Activated CD8-positive, alpha-beta T cell treated with anti-CD3 and anti-CD28 coated beads, Interleukin-2, amount 10 ng/mL, durations not matched to agents 7 days and 5 days (primary cell): ENCODE measurements around the gene SKAP2. TPM values are rescaled to one million over a fixed set of nuclear protein-coding genes. Genes with fewer than 3 reads are reported as not detected.

Experiments
- ATAC-seq: fragments of 150-1000 bp; cut with Tn5 transposase; one replicate; pipeline ENCODE4 v1.10.0; 2021; ENCODE audit warnings: moderate library complexity
- CTCF ChIA-PET: fragments of 350-600 bp; sonication (Branson Sonifier 250); formaldehyde crosslinking; loops from one replicate; lab custom pipeline; 2021; ENCODE audit warnings: antibody characterized with exemption; lab: Charles Lee
- POLR2A ChIA-PET: fragments of 350-600 bp; sonication (Branson Sonifier 250); formaldehyde crosslinking; loops from one replicate; lab custom pipeline; 2021; ENCODE audit warnings: antibody characterized with exemption; lab: Charles Lee
- DNase-seq: peaks from one replicate; pipeline ENCODE4 v3.0.0-alpha.2; 2020
- H3K27ac Mint-ChIP-seq: one replicate; pipeline ENCODE4 v1.8.0; 2021; ENCODE audit warnings: mild to moderate bottlenecking, mixed read lengths
- H3K27me3 Mint-ChIP-seq: one replicate; pipeline ENCODE4 v1.8.0; 2021; ENCODE audit warnings: low read depth, mixed read lengths
- H3K36me3 Mint-ChIP-seq: one replicate; pipeline ENCODE4 v1.8.0; 2021; ENCODE audit warnings: low read depth, mixed read lengths
- H3K4me1 Mint-ChIP-seq: one replicate; pipeline ENCODE4 v1.8.0; 2021; ENCODE audit warnings: low read depth, mixed read lengths
- H3K4me3 Mint-ChIP-seq: one replicate; pipeline ENCODE4 v1.8.0; 2021; ENCODE audit warnings: mild to moderate bottlenecking, mixed read lengths
- H3K9me3 Mint-ChIP-seq: one replicate; pipeline ENCODE4 v1.8.0; 2022; ENCODE audit warnings: mixed read lengths; ENCODE audit not compliant: insufficient read depth
- total RNA-seq, 2 experiments: library from RNA; stranded (reverse); gene quantifications; one replicate each; pipeline ENCODE4 v1.2.3, GENCODE V29; 2021

SKAP2 gene, protein sequence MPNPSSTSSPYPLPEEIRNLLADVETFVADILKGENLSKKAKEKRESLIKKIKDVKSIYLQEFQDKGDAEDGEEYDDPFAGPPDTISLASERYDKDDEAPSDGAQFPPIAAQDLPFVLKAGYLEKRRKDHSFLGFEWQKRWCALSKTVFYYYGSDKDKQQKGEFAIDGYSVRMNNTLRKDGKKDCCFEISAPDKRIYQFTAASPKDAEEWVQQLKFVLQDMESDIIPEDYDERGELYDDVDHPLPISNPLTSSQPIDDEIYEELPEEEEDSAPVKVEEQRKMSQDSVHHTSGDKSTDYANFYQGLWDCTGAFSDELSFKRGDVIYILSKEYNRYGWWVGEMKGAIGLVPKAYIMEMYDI
- 10 to 100 TPM in 1 of 2 experiments, 1 to 10 TPM in 1; 9.7 to 12.5 TPM for total RNA-seq

DNA sequence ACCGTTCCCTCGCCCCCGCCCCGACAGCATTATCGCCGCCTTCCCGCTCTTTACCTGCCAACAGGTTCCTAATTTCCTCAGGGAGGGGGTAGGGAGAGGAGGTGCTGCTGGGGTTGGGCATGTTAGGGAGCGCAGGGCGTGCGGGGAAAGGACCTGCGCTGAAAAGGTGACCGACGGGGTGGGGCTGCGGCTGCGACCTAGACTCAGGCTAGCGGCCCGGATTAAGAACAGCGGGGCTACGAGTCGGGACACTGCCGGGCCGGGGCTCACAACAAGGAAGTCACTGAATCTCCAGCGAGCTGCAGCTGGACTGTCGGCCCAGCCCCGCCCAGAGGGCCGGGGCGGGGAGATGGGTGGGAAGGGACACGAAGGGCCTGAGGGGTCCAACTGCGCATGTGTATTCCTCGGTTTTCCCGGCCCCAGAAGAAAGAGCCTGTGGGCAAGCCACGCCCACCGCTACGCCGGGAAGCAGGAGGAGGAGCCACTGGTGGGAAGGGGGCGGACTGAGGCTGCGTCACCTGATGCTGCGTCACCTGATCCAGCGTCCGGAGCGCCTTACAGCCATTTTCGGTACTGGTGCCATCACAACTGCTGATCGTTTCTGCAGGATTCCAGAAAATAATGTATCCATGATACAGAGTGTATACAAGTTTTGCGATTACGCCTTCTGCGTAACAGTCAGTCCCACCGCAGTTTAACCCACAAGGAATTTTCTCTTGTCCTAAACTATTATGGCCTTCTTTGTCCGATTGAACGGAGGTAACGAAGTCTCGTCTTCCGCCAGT, at the start of gene SKAP2:
TSS of gene SKAP2 (minus strand) at position 282 of the 785 bp plus-strand sequence. CDS start at position 121, 161 bp downstream.
- ChIA-PET POLR2A (no interaction called here), CTCF (no interaction called here)
- Mint-ChIP-seq H3K9me3 (peaks cover 6% of the 10 kb centered on the region), H3K27me3 (peaks cover 38% of the 10 kb centered on the region), H3K4me3 (peak within 1 kb of the TSS; percentile 92), H3K27ac (peak within 1 kb of the TSS; percentile 83), H3K4me1 (peaks cover 22% of the 10 kb centered on the region), H3K36me3 (peaks cover 9% of the 10 kb centered on the region)
- DNase-seq (peak; percentile 92), ATAC-seq (peak; percentile 95)

DNA sequence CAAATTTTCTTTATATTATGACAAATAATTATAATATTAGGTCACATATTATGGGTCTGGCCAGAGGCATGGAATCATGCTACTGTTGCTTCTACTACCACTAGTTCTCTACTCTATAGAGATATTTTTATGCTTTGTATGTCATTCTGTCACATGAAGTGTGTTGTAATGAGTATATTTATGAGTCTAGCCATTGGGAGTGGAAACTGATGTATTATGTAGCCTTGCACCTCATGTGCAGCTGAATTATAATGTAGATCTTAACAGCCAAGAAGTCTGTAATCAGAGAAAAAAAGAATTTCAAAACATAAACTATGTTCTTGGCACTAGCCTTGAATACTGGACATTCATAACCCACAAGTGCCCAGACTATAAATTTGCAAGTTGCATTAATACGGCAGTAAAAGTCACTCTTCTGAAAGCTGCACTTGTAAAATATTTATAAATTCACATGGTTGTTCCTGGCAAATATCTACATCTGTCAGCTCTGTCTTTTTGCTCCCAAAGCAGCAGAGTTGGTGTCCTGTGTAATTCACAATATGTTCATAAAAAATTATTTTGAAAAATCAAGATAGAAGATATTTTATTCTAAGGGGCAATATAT, 48.6 kb upstream of the SKAP2 start:
- ATAC-seq (no peak), DNase-seq (no peak)
- Mint-ChIP-seq H3K9me3 (no peaks in the 10 kb centered on the region), H3K27ac (no peak overlapping the region), H3K4me3 (no peak overlapping the region), H3K4me1 (no peaks in the 10 kb centered on the region), H3K36me3 (no peaks in the 10 kb centered on the region), H3K27me3 (peaks cover 6% of the 10 kb centered on the region)
- ChIA-PET POLR2A (no interaction called here), CTCF (interaction anchor here (0.6 kb wide), 1 partner anchor 15 kb away, joined by 3 read pairs; no protein-coding TSS in a partner anchor)

DNA sequence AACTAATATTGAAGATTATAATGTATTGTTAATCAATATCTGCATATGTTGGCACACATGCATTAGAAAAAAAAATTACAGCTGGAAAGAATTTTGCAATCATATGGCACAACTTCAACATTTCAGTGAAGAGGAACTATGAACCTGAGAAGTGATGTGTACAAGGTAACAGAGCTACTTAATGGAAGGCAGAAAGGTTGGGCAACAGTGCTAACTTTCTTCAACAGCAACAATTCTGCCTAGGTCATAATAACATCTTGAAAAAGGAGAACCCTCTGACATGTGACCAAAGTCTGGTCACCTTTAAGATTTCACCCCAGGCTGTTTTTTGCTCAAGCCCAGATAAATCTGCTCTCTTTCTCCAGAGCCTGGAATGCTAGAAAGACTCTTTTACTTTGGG, 47.9 kb upstream of the SKAP2 start:
- Mint-ChIP-seq H3K27me3 (peaks cover 6% of the 10 kb centered on the region), H3K27ac (no peak overlapping the region), H3K36me3 (no peaks in the 10 kb centered on the region), H3K4me1 (no peaks in the 10 kb centered on the region), H3K9me3 (no peaks in the 10 kb centered on the region), H3K4me3 (no peak overlapping the region)
- ATAC-seq, result no peak
- ChIA-PET POLR2A (no interaction called here), CTCF (no interaction called here)
- DNase-seq, result no peak

DNA sequence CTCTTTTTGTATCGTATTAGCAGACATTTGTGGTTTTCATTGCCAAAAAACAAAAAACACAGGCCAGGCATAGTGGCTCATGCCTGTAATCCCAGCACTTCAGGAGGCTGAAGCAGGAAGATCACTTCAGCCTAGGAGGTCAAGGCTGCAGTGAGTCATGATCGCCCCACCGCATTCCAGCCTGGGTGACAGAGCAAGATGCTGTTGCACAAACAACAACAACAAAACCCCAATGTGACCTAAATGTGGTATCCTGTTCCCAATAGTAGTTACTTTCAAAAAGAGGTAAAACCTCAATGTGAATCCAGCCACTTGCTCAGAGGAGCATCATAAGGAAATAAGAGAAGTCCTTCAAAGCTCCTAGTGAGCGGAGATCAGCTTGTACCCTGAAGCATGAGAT, 45.8 kb upstream of the SKAP2 start:
- POLR2A ChIA-PET, result no interaction called here
- H3K4me1 Mint-ChIP-seq, result no peaks in the 10 kb centered on the region
- H3K27me3 Mint-ChIP-seq, result no peaks in the 10 kb centered on the region
- no peaks in the 10 kb centered on the region for H3K36me3 Mint-ChIP-seq
- ATAC-seq, result no peak
- no peaks in the 10 kb centered on the region for H3K9me3 Mint-ChIP-seq
- no peak overlapping the region for H3K4me3 Mint-ChIP-seq
- CTCF ChIA-PET, result no interaction called here
- DNase-seq, result no peak
- no peak overlapping the region for H3K27ac Mint-ChIP-seq

DNA sequence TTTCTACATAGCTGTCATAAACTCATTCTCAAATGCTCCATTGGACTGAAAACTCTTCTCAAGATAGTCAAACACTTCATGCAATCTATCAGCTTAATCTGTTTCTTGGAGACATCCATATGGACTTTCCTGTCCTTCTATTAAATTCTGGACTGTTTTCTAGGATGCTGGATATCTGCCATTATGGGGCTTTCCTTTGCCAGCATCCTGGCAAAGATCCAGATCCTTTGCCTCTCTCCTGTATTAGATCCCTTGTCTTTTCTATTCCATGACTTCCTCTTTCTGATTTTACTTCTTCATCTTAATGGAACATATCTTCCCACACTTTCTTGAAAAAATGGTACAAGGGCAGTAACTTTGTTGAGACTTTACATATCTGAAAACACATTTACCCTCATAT, 35.9 kb upstream of the SKAP2 start:
- Mint-ChIP-seq H3K9me3 (no peaks in the 10 kb centered on the region), H3K4me1 (no peaks in the 10 kb centered on the region), H3K4me3 (no peak overlapping the region), H3K27me3 (peaks cover 4% of the 10 kb centered on the region), H3K36me3 (no peaks in the 10 kb centered on the region), H3K27ac (no peak overlapping the region)
- ATAC-seq (no peak), DNase-seq (no peak)
- ChIA-PET POLR2A (no interaction called here), CTCF (interaction anchor here (0.6 kb wide), 1 partner anchor 817 kb away, joined by 3 read pairs; no protein-coding TSS in a partner anchor)

DNA sequence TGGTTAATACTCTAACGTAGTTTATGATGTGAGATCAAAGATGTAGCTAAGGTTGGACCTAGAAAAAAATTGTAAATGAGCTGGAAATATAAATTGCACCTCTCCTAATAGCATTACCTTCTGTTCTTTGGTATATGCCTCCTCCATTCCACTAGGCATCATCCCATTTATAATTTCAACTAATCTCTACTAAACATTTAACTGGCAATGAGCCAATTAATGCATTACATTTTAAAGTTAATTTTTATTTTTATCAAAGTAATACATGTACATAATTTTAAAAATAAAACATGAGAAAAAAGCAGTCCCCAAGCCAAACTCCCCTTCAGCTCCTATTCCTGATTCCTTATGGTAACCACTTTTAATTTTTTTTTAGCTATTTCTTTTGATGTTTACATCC, 35.1 kb upstream of the SKAP2 start:
- no peaks in the 10 kb centered on the region for H3K36me3 Mint-ChIP-seq
- ChIA-PET POLR2A (no interaction called here), CTCF (interaction anchor here (0.6 kb wide), 1 partner anchor 816 kb away, joined by 3 read pairs; no protein-coding TSS in a partner anchor)
- DNase-seq (no peak), ATAC-seq (no peak)
- H3K27me3 Mint-ChIP-seq, result peaks cover 4% of the 10 kb centered on the region
- H3K27ac Mint-ChIP-seq, result no peak overlapping the region
- H3K9me3 Mint-ChIP-seq, result no peaks in the 10 kb centered on the region
- no peak overlapping the region for H3K4me3 Mint-ChIP-seq
- no peaks in the 10 kb centered on the region for H3K4me1 Mint-ChIP-seq

DNA sequence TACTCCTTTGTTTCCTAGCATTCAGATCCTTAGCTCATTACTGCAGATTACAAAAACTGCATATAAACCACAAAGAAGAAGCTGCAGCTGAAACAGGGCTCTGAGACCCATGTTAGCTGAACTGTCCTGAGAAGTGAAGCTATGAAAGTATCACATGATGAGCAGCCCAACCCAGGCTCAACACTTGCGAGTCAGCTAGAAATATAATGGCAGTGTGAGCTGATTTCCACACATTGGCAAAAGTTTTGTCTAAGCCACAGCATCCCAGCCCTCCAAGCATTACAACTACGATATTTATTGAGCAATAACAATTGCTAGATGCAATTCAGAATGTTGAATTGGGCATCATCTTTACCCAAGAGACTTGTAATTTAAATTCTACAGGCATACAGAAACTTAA, 34.5 kb upstream of the SKAP2 start:
- ChIA-PET POLR2A (no interaction called here), CTCF (no interaction called here)
- H3K27me3 Mint-ChIP-seq, result peaks cover 7% of the 10 kb centered on the region
- H3K36me3 Mint-ChIP-seq, result no peaks in the 10 kb centered on the region
- H3K27ac Mint-ChIP-seq, result no peak overlapping the region
- no peak overlapping the region for H3K4me3 Mint-ChIP-seq
- no peaks in the 10 kb centered on the region for H3K4me1 Mint-ChIP-seq
- DNase-seq (no peak), ATAC-seq (no peak)
- no peaks in the 10 kb centered on the region for H3K9me3 Mint-ChIP-seq

DNA sequence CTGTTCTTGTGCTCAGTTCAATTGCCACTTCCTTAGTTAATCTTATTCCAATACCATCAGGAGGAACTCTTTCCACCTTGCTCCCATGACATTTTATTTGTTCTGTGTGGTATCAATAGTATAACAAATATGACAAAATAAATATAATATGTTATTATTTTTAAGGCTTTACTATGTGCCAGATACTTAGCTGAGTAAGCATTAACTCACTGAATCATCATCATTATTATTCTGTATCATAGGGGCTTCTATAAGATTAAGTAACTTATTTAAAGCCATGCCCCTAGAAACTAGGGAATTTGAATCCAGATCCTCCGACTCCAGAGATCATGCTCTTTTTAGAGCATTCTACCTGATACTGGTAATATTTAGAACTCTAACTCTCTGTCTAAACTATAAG, 33.5 kb upstream of the SKAP2 start:
- ChIA-PET POLR2A (no interaction called here), CTCF (no interaction called here)
- ATAC-seq (no peak), DNase-seq (no peak)
- Mint-ChIP-seq H3K36me3 (no peaks in the 10 kb centered on the region), H3K4me1 (no peaks in the 10 kb centered on the region), H3K27me3 (peaks cover 11% of the 10 kb centered on the region), H3K9me3 (no peaks in the 10 kb centered on the region), H3K27ac (no peak overlapping the region), H3K4me3 (no peak overlapping the region)

DNA sequence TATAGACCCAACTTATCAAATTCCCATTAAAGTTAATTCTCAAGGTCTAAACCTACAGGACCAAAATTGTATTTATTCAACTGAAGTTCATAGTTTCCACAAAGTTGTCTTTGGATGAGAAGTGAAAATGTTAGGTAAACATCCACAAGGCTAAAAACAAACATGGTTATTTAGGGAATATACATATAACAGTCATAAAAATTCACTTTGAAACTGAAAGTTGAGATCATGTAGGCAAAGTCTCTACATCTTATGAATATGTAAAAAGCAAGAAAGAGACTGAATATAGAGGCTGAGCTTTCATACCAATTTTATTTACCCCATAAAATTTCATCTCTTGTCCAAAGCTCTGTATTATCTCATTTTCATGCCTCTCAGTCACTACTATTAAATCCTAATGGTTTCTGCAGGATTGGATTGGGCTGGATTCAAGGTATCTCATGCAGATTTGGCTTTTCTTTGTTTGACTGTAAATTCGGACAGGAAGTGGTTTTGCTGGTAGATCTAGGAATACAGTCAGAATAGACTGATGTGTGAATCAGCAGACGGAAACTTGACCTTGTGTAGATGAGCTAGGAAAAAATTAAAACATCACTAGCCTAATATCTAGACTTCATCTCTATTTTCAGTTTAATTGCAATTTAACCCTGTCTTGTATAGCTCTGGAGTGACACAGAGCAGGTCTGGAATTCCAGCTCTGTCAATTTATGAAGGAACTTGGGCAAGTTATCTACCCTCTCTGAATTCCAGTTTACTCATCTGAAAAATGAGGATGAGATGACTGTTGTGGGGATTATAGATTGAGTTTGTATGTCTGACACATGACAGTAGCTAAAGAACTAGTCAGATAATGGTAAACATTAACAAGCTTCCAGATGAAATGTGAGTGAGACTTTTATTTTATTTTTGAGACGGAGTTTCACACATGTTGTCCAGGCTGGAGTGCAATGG, 27.3 kb upstream of the SKAP2 start:
- no peaks in the 10 kb centered on the region for H3K9me3 Mint-ChIP-seq
- no peak for ATAC-seq
- no peak overlapping the region for H3K27ac Mint-ChIP-seq
- no peaks in the 10 kb centered on the region for H3K4me1 Mint-ChIP-seq
- no peak for DNase-seq
- CTCF ChIA-PET, result interaction anchor here (1.5 kb wide), 1 partner anchor 37 kb away, joined by 3 read pairs; no protein-coding TSS in a partner anchor
- POLR2A ChIA-PET, result no interaction called here
- H3K4me3 Mint-ChIP-seq, result no peak overlapping the region
- no peaks in the 10 kb centered on the region for H3K36me3 Mint-ChIP-seq
- H3K27me3 Mint-ChIP-seq, result peaks cover 17% of the 10 kb centered on the region

DNA sequence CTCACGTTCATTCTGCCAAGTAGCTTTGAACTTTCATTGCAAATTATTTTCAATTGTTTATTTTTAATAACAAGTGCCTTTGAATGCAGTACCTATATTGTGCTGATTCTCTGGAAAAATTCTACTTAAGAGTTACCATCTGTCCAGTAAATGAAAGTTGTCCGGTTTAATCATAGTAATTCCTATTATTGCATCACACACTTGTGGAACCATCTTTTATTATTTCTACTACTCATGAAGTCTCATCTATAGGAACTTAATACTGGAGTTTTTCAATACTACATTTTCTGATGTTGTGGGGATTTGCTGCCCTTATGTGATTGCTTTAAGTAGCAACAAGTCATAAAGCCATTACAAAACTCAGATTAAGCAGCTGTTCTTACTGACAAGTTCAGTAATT, 16.5 kb upstream of the SKAP2 start:
- ATAC-seq, result no peak
- CTCF ChIA-PET, result no interaction called here

DNA sequence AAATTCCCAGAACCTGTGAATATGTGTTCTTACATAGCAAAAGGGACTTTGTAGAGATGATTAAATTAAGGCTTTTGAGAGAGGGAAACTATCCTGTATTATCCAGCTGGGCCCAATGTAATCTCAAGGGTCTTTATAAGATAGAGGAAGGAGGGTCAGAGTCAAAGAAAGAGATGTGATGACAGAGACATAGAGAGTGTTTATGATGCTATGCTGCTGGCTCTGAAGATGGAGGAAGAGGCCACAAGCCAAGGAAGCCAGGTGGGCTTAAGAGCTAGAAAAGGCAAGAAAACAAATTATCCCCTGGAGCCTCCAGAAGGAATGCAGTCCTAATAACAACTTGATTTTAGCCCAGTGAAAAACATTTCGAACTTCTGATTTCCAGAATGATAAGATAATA, 15.3 kb upstream of the SKAP2 start:
- CTCF ChIA-PET, result no interaction called here
- no peak overlapping the region for H3K4me3 Mint-ChIP-seq
- H3K27me3 Mint-ChIP-seq, result peaks cover 11% of the 10 kb centered on the region
- POLR2A ChIA-PET, result no interaction called here
- no peaks in the 10 kb centered on the region for H3K9me3 Mint-ChIP-seq
- H3K27ac Mint-ChIP-seq, result no peak overlapping the region
- ATAC-seq, result no peak
- H3K4me1 Mint-ChIP-seq, result no peaks in the 10 kb centered on the region
- H3K36me3 Mint-ChIP-seq, result no peaks in the 10 kb centered on the region
- no peak for DNase-seq

More for the DNA sequence above, 16.5 kb upstream of the SKAP2 start:
- Mint-ChIP-seq H3K9me3 (no peaks in the 10 kb centered on the region), H3K4me3 (no peak overlapping the region), H3K4me1 (no peaks in the 10 kb centered on the region), H3K36me3 (no peaks in the 10 kb centered on the region), H3K27ac (no peak overlapping the region), H3K27me3 (peaks cover 11% of the 10 kb centered on the region)
- DNase-seq, result no peak
- POLR2A ChIA-PET, result no interaction called here
